ENCODE results near the gene ARID5B. TPM values are rescaled to one million over a fixed set of nuclear protein-coding genes. Genes with fewer than 3 reads are reported as not detected.
A peak's percentile ranks its signal among the peaks of the same experiment; 100 is the strongest.

ARID5B gene
- total RNA-seq, 1 donor from 2014 or later = 14.0 TPM

GRCh38 chr10:62031507-62031906 lies 130.0 kb downstream of the ARID5B start:
- DNase-seq (ENCODE audit: missing footprints) = no peak
- intact Hi-C loops (cut with DNase I) = no loop called here
- no peak for ATAC-seq

- DNase-seq (ENCODE audit: missing footprints) = no peak
- no peak for ATAC-seq
- intact Hi-C loops (cut with DNase I) = no loop called here
Observed at GRCh38 chr10:62033125-62033524, 131.6 kb downstream of the ARID5B start.

GRCh38 chr10:62034096-62034640 lies 132.7 kb downstream of the ARID5B start:
- intact Hi-C loops (cut with DNase I) = no loop called here
- no peak for ATAC-seq
- no peak for DNase-seq (ENCODE audit: missing footprints)

- ATAC-seq (no peak), DNase-seq (ENCODE audit: missing footprints) (no peak)
- intact Hi-C loops (cut with DNase I) = loop anchor here (5.0 kb wide), 1 partner anchor 161 kb away; no protein-coding TSS in a partner anchor
Observed at GRCh38 chr10:62036186-62037081, 134.9 kb downstream of the ARID5B start.

GRCh38 chr10:62037166-62037831 lies 135.8 kb downstream of the ARID5B start:
- ATAC-seq = no peak
- intact Hi-C loops (cut with DNase I) = loop anchor here (5.0 kb wide), 1 partner anchor 160 kb away; no protein-coding TSS in a partner anchor
- DNase-seq (ENCODE audit: missing footprints) = no peak

- intact Hi-C loops (cut with DNase I) = loop anchor here (1.0 to 5.0 kb wide), 2 partner anchors 159 to 207 kb away; no protein-coding TSS in a partner anchor
- DNase-seq (ENCODE audit: missing footprints) (no peak), ATAC-seq (no peak)
Observed at GRCh38 chr10:62037890-62038608, 136.6 kb downstream of the ARID5B start.

GRCh38 chr10:62038609-62039190 lies 137.2 kb downstream of the ARID5B start:
- DNase-seq (ENCODE audit: missing footprints) (peak; percentile 72), ATAC-seq (peak; percentile 68)
- intact Hi-C loops (cut with DNase I) = loop anchor here (1.0 to 5.0 kb wide), 2 partner anchors 159 to 207 kb away; no protein-coding TSS in a partner anchor

- ATAC-seq = no peak
- no peak for DNase-seq (ENCODE audit: missing footprints)
- intact Hi-C loops (cut with DNase I) = loop anchor here (5.0 kb wide), 1 partner anchor 157 kb away; no protein-coding TSS in a partner anchor
Observed at GRCh38 chr10:62039954-62040353, 138.5 kb downstream of the ARID5B start.

- DNase-seq (ENCODE audit: missing footprints) (no peak), ATAC-seq (no peak)
- intact Hi-C loops (cut with DNase I) = no loop called here
Observed at GRCh38 chr10:62040881-62041280, 139.4 kb downstream of the ARID5B start.

GRCh38 chr10:62043421-62044021 lies 142.0 kb downstream of the ARID5B start:
- ATAC-seq (no peak), DNase-seq (ENCODE audit: missing footprints) (no peak)
- intact Hi-C loops (cut with DNase I) = no loop called here

- no peak for DNase-seq (ENCODE audit: missing footprints)
- no peak for ATAC-seq
- intact Hi-C loops (cut with DNase I) = no loop called here
Observed at GRCh38 chr10:62044566-62044965, 143.1 kb downstream of the ARID5B start.

- ATAC-seq (no peak), DNase-seq (ENCODE audit: missing footprints) (no peak)
- intact Hi-C loops (cut with DNase I) = loop anchor here (5.0 kb wide), 1 partner anchor 144 kb away; the partner anchor contains the start of gene ARID5B
Observed at GRCh38 chr10:62045765-62046521, 144.4 kb downstream of the ARID5B start.

- ATAC-seq (no peak), DNase-seq (ENCODE audit: missing footprints) (no peak)
- intact Hi-C loops (cut with DNase I) = loop anchor here (5.0 kb wide), 1 partner anchor 144 kb away; the partner anchor contains the start of gene ARID5B
Observed at GRCh38 chr10:62046522-62047227, 145.2 kb downstream of the ARID5B start.

GRCh38 chr10:62047228-62047892 lies 145.9 kb downstream of the ARID5B start:
- DNase-seq (ENCODE audit: missing footprints) = no peak
- ATAC-seq = no peak
- intact Hi-C loops (cut with DNase I) = loop anchor here (5.0 kb wide), 1 partner anchor 145 kb away; the partner anchor contains the start of gene ARID5B

- intact Hi-C loops (cut with DNase I) = loop anchor here (2.0 to 5.0 kb wide), 2 partner anchors 35 to 146 kb away; partner anchors contain the start of gene ARID5B
- peak; percentile 5 for ATAC-seq
- DNase-seq (ENCODE audit: missing footprints) = no peak
Observed at GRCh38 chr10:62047960-62048383, 146.5 kb downstream of the ARID5B start.

- intact Hi-C loops (cut with DNase I) = loop anchor here (2.0 to 5.0 kb wide), 2 partner anchors 34 to 146 kb away; partner anchors contain the start of gene ARID5B
- ATAC-seq (no peak), DNase-seq (ENCODE audit: missing footprints) (no peak)
Observed at GRCh38 chr10:62048470-62048869, 147.0 kb downstream of the ARID5B start.
